ENCODE data around the gene IL12B.
"Not testable (repeated sequence)": the region's sequence is repeated elsewhere in the genome, so short reads cannot be mapped to it uniquely, and the experiment has no call there.

IL12B gene

GRCh38 chr5:159301466-159301865 is 28.8 kb downstream of the IL12B start:
- Histone ChIP-seq H3K27ac (no peak overlapping the region), H3K36me3 (no peaks in the 10 kb centered on the region)
- no peak for TF ChIP-seq Cebpa-rat (IDR thresholded peaks at IDR 0.05)

GRCh38 chr5:159297300-159297699 is 33.0 kb downstream of the IL12B start:
- H3K9ac ChIP-seq, H3K4me3 ChIP-seq, H3K27me3 ChIP-seq, H4K20me1 ChIP-seq, H3K4me2 ChIP-seq, H3K27ac ChIP-seq, H3K36me3 ChIP-seq, H3K4me1 ChIP-seq: not testable (repeated sequence)
- peaks cover 56% of the 10 kb centered on the region for H3K9me3 ChIP-seq

More at GRCh38 chr5:159301466-159301865, 28.8 kb downstream of the IL12B start:
- no peak overlapping the region for H3K4me2 ChIP-seq
- H3K4me1 ChIP-seq, result no peaks in the 10 kb centered on the region
- H3K9me3 ChIP-seq, result peaks cover 65% of the 10 kb centered on the region
- H3K9ac ChIP-seq, result no peak overlapping the region
- no peak overlapping the region; the same call in 1 of the 2 replicates for H3K4me3 ChIP-seq
- no peaks in the 10 kb centered on the region for H3K27me3 ChIP-seq
- no peaks in the 10 kb centered on the region for H4K20me1 ChIP-seq

- Histone ChIP-seq H3K27ac (no peak overlapping the region), H4K20me1 (no peaks in the 10 kb centered on the region), H3K4me2 (no peak overlapping the region), H3K4me1 (0 out of 2 replicates have a peak, but pooled peaks cover 4% of the 10 kb centered on the region), H3K9ac (no peak overlapping the region), H3K9me3 (peaks cover 37% of the 10 kb centered on the region), H3K36me3 (no peaks in the 10 kb centered on the region), H3K4me3 (no peak overlapping the region), H3K27me3 (no peaks in the 10 kb centered on the region)
- TF ChIP-seq Cebpa-rat (IDR thresholded peaks at IDR 0.05), result no peak
Measured at GRCh38 chr5:159294921-159295320, 35.4 kb downstream of the IL12B start.

GRCh38 chr5:159290741-159291140 is 39.5 kb downstream of the IL12B start:
- TF ChIP-seq Cebpa-rat (IDR thresholded peaks at IDR 0.05), result no peak
- Histone ChIP-seq H3K9me3 (no peaks in the 10 kb centered on the region; the same call in none of the 2 replicates), H3K27me3 (no peaks in the 10 kb centered on the region), H4K20me1 (no peaks in the 10 kb centered on the region), H3K4me2 (no peak overlapping the region), H3K4me3 (no peak overlapping the region), H3K36me3 (no peaks in the 10 kb centered on the region), H3K27ac (no peak overlapping the region), H3K9ac (no peak overlapping the region), H3K4me1 (0 out of 2 replicates have a peak, but pooled peaks cover 4% of the 10 kb centered on the region)

- Histone ChIP-seq H3K4me3 (no peak overlapping the region), H3K27me3 (no peaks in the 10 kb centered on the region), H3K36me3 (no peaks in the 10 kb centered on the region), H4K20me1 (no peaks in the 10 kb centered on the region), H3K4me2 (no peak overlapping the region), H3K27ac (no peak overlapping the region), H3K4me1 (0 out of 2 replicates have a peak, but pooled peaks cover 4% of the 10 kb centered on the region), H3K9me3 (no peaks in the 10 kb centered on the region; the same call in none of the 2 replicates), H3K9ac (no peak overlapping the region)
- TF ChIP-seq Cebpa-rat (IDR thresholded peaks at IDR 0.05), result no peak
Measured at GRCh38 chr5:159286420-159287035, 43.8 kb downstream of the IL12B start.

- 0 out of 2 replicates have a peak, but pooled peaks cover 4% of the 10 kb centered on the region for H3K36me3 ChIP-seq
- no peak overlapping the region for H3K27ac ChIP-seq
- H3K9ac ChIP-seq, result no peak overlapping the region
- no peak overlapping the region for H3K4me3 ChIP-seq
- H3K27me3 ChIP-seq, result no peaks in the 10 kb centered on the region
- H3K4me1 ChIP-seq, result no peaks in the 10 kb centered on the region
- H3K9me3 ChIP-seq, result no peaks in the 10 kb centered on the region
- no peak for TF ChIP-seq Cebpa-rat (IDR thresholded peaks at IDR 0.05)
- H4K20me1 ChIP-seq, result no peaks in the 10 kb centered on the region
- no peak overlapping the region for H3K4me2 ChIP-seq
Measured at GRCh38 chr5:159274676-159275075, 55.6 kb downstream of the IL12B start.

GRCh38 chr5:159273923-159274322 is 56.4 kb downstream of the IL12B start:
- no peak overlapping the region for H3K4me3 ChIP-seq

GRCh38 chr5:159269723-159270122 is 60.6 kb downstream of the IL12B start:
- H4K20me1 ChIP-seq, result no peaks in the 10 kb centered on the region
- no peak overlapping the region for H3K27ac ChIP-seq
- no peaks in the 10 kb centered on the region for H3K27me3 ChIP-seq
- H3K36me3 ChIP-seq, result 0 out of 2 replicates have a peak, but pooled peaks cover 3% of the 10 kb centered on the region
- H3K4me2 ChIP-seq, result no peak overlapping the region
- no peak overlapping the region for H3K9ac ChIP-seq
- H3K4me1 ChIP-seq, result no peaks in the 10 kb centered on the region
- H3K9me3 ChIP-seq, result peaks cover 27% of the 10 kb centered on the region
- no peak overlapping the region for H3K4me3 ChIP-seq
- no peak for TF ChIP-seq Cebpa-rat (IDR thresholded peaks at IDR 0.05)

More at GRCh38 chr5:159273923-159274322, 56.4 kb downstream of the IL12B start:
- Histone ChIP-seq H3K27ac (no peak overlapping the region), H3K9ac (no peak overlapping the region), H3K4me2 (no peak overlapping the region), H3K9me3 (no peaks in the 10 kb centered on the region), H4K20me1 (no peaks in the 10 kb centered on the region), H3K36me3 (0 out of 2 replicates have a peak, but pooled peaks cover 4% of the 10 kb centered on the region), H3K27me3 (no peaks in the 10 kb centered on the region), H3K4me1 (no peaks in the 10 kb centered on the region)
- no peak for TF ChIP-seq Cebpa-rat (IDR thresholded peaks at IDR 0.05)

- not testable (repeated sequence) for H4K20me1 ChIP-seq, H3K4me2 ChIP-seq, H3K9ac ChIP-seq, H3K27ac ChIP-seq, H3K36me3 ChIP-seq
- Histone ChIP-seq H3K4me1 (peaks cover 14% of the 10 kb centered on the region), H3K9me3 (peaks cover 43% of the 10 kb centered on the region), H3K4me3 (0 out of 2 replicates have a peak overlapping the region, but pooled peaks have one; percentile 11), H3K27me3 (peaks cover 14% of the 10 kb centered on the region)
Measured at GRCh38 chr5:159266764-159267163, 63.5 kb downstream of the IL12B start.

Measured in BLaER1 (cell line).